Right renal cortex interstitium (tissue), 3 donors: Measurements from ENCODE around the gene IL1R1. TPM values are rescaled to one million over a fixed set of nuclear protein-coding genes. Genes with fewer than 3 reads are reported as not detected.

Experiments used
- DNase-seq, 3 donors: peaks; one replicate each; pipeline ENCODE4 v3.0.0-alpha.2; 2013; ENCODE audit warnings: low read depth in 3 of 3, low spot score in 2 of 3
- polyA plus RNA-seq, 3 donors: library from polyadenylated mRNA; unstranded; fragments of 120-200 nt; gene quantifications; one replicate each; pipeline ENCODE4 v1.2.1, GENCODE V29; 2013; ENCODE audit not compliant: insufficient read length in 3 of 3

The IL1R1 gene
- polyA plus RNA-seq, 3 donors = 29.6 to 37.2 (median 37.1) TPM

DNA sequence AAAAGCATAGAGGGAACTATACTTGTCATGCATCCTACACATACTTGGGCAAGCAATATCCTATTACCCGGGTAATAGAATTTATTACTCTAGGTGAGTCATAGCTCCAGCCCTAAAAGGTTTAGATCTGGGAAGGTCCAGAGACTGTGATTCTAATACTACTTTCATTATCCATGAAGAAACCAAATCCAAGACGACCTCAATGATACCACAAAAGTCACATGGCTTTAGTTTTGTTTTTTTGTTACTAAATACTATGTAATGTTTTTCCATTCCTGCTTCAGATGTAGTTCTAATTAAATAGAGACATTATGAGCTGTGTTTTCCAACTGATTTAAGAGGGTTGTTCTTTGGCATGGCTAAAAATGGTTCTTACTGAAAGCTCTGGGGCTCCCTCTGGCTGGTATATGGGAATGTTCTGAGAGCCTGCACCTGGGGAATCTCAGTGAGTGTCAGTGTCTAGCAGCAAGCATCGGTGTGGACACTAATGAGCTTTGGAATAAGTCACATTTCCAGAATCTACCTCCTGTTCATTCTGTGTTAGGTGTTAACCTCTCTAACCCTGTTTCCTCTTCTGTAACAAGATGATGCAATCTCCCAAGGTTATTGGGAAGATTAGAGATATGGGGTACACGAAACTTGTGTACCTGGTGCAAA lies 23.8 kb downstream of the IL1R1 start:
- DNase-seq = no peak

DNA sequence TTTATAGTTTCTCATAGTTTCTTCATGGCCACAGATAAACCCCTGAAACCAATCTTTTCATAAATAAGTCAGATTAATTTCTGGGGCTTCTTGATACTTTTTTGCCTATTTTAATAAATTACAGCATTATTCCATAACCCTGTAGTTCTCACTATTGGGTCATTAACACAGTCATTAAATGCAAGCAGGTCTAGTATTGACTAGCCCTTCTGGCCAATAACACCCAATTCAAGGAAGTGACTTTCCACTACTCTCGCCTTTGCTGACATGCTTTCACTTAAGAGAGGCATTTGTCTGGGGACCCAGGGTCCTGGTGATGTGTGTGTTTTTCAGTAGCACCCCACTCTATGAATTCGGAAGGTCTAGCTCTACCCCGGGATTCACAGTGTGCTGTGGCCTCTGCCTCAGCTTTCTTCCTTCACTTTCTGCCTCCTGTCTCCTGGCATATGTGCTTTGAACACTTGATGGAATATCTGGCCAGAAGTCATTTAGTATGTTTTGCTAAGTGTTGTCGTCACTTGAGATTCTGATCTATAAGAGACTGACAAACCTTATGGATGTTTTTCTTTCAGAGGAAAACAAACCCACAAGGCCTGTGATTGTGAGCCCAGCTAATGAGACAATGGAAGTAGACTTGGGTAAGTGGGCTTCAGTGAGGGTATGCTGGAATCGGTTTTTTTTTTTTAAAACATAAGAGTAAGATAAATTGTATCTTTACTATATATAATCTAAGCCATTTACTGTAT lies 25.7 kb downstream of the IL1R1 start:
- no peak for DNase-seq

- DNase-seq = no peak
Measured at GRCh38 chr2:102171946-102172345, 29.4 kb downstream of the IL1R1 start.

DNA sequence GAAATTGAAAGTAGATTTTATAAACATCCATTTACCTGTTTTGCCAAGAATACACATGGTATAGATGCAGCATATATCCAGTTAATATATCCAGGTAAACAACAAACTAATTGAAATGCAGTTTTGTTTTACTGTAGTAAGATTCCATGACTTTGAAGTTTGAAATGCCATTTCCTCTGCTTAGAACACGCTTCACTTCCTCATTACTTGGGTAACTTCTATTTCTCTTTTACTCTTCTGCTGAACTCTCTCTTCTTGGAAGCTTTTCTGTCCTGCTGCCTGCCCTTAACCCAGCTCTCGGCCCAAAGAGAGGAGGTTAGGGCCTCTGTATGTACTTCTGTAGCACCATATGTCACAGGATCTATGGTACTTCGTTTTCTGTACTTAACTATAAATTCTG lies 30.2 kb downstream of the IL1R1 start:
- DNase-seq = no peak

GRCh38 chr2:102176172-102176571 lies 33.6 kb downstream of the IL1R1 start:
- DNase-seq = no peak

DNA sequence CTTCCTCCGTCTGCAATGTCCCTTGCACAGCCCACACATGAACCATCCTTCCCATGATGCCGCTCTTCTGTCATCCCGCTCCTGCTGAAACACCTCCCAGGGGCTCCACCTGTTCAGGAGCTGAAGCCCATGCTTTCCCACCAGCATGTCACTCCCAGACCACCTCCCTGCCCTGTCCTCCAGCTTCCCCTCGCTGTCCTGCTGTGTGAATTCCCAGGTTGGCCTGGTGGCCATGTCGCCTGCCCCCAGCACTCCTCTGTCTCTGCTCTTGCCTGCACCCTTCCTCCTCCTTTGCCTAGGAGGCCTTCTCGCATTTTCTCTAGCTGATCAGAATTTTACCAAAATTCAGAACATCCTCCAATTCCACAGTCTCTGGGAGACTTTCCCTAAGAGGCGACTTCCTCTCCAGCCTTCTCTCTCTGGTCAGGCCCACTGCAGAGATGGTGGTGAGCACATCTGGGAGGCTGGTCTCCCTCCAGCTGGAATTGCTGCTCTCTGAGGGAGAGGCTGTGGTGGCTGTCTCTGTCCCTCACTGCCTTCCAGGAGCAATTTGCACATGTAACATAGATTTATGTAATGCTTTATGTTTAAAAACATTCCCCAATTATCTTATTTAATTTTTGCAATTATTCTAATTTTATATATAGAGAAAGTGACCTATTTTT lies 35.4 kb downstream of the IL1R1 start:
- DNase-seq = no peak

DNA sequence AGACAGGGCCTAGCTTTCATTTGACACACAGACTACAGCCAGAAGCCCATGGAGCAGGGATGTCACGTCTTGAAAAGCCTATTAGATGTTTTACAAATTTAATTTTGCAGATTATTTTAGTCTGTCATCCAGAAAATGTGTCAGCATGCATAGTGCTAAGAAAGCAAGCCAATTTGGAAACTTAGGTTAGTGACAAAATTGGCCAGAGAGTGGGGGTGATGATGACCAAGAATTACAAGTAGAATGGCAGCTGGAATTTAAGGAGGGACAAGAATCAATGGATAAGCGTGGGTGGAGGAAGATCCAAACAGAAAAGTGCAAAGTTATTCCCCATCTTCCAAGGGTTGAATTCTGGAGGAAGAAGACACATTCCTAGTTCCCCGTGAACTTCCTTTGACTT lies 36.5 kb downstream of the IL1R1 start:
- DNase-seq = no peak

DNA sequence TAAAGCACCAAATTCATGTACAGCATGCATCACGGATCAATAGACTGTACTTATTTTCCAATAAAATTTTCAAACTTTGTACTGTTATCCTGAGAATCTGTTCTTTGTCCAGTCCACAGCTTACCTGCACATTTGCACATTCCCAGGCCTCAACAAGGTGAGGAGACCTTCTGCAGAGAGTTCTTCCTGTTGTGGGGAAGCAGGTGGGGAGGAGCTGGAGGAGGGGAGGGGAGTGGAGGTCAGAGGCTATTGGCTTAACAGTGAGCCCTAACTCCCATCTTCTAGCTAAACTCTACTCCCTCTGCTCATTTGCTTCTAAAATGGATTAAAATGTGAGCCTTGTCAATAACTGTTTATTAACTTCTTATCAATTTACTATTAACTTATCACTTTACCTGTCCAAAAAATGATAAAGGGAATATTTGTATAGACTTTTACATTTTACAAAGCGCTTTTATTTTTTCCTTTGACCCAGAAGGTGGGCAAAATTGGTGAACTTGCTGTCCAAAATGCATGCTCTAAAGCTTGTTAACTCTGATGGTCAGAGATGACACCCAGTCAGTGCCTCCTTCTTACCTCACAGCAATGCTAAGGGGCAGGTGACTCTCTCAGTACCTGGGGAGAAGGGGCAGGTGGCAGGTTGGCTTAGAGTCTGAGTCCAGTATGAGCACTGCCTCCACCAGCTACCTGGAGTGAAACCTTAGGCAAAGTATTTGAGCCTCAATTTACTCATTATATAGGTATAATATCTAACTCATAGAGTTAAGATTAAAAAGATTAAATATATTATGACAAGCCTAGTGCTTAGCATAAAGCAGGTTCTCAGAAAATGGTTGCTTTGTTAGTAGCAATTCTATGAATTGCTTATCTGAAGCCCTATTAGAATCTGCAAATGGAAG lies 37.5 kb downstream of the IL1R1 start:
- DNase-seq = no peak

DNA sequence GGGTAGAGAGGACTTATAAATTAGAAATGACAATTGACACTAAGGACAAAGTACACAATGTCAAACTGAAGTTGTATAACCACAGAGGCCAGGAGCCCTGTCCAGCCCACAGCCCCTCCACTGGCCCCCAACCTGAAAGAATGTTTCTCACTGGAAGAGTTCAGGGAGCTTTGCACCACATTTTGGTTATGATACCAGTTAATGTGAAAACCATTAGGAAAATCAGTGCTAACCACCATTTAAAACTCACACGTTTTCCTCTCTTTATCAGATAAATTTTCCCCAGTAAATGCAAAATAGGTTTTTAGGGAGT lies 38.1 kb downstream of the IL1R1 start:
- DNase-seq = no peak

DNA sequence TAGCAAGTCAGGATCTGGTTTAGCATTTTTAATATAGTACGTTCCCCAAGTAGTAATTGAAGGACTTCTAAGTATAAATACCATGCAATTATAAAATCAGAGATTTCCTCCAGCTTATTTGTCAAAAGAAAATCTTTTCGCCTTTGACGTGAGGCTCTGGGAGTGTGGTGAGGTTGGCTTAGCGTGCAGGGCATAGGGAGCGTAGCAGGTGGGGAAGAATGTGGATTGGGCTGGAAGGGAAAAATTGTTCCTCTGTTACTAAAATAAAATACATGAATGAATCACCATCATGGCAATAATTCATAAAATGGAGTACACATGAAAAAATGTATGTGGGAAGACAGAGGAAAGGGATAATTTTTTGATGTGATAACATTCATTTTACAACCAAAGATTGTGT lies 38.8 kb downstream of the IL1R1 start:
- no peak for DNase-seq

- no peak for DNase-seq
Measured at GRCh38 chr2:102181919-102182635, 39.5 kb downstream of the IL1R1 start.

DNA sequence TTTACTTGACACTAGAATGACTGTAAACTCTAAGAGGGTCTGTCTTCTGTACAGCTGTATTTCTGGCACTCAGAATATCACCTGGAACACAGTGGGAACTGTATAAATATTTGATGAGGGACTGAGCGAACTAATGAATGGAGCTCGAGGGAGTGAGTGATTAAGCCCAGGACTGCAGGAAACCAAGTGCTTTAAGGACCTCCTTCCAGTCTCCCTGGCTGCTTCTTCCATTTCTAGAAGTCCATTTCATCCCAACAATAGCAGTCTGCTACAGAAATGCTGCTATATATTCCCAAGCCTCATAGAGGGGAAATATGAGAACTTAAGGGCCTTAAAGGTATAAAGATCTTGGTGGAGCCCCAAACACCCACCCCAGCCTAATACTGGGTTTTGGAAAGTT lies 41.5 kb downstream of the IL1R1 start:
- DNase-seq = no peak

GRCh38 chr2:102184568-102184967 lies 42.0 kb downstream of the IL1R1 start:
- no peak for DNase-seq

GRCh38 chr2:102185347-102185746 lies 42.8 kb downstream of the IL1R1 start:
- DNase-seq = no peak

- DNase-seq = no peak
Measured at GRCh38 chr2:102186791-102187495, 44.4 kb downstream of the IL1R1 start, which contains the start of gene IL1RL2. Gene IL1RL2, plus strand, starts transcription at chr2:102187023. Its CDS starts 845 bp downstream, at chr2:102187868.

DNA sequence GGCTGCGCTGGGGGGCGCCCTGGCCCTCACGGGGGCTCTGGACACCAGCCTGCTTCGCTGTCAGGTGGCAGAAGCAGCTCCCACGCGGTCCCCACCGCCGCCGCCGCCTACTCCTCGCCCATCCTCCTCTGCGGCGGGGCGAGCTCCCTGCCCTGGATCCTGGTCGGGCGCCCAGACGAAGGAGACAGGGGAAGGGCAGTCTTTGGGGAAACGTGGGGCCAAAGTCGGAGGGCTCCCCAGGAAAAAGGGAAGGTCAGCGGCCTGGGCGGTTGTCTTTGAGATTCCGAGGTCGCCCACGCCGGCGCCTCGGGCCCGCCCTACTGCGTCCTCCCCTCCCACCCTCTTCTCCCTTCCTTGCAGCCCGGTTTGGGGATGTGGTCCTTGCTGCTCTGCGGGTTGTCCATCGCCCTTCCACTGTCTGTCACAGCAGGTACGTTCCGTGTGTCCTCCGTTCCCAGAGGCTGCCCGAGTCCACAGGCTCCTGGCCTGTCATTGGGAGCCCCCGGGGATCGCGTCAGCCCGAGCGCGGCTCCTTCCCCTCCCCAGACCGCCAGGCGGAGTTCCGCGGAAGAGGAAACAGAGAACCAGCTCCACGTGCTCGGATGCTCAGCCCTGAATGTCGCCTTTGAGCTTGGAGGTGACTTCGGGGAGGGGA lies 45.1 kb downstream of the IL1R1 start:
- DNase-seq = no peak

GRCh38 chr2:102190430-102191107 lies 48.0 kb downstream of the IL1R1 start:
- DNase-seq = peak in 2 of 3 donors; percentile 43 to 44

DNA sequence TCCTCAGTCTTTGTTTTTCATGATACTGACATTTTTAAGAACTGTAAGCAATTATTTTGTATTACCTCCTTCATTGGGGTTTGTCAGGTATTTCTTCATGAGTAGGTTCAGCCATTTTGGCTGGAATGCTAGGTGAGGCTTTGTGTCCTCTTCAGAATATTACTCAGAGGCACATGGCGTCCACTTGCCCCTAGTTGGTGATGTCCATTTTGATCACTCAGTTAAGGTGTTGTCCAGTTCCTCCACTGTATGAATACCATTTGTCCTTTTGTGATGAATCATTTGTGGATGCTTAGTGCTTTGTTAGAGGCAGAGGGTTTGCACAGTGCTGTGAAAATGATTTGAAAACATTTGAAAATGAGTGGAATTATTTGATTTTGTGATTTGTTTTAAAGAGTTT lies 49.0 kb downstream of the IL1R1 start:
- DNase-seq = no peak

DNA sequence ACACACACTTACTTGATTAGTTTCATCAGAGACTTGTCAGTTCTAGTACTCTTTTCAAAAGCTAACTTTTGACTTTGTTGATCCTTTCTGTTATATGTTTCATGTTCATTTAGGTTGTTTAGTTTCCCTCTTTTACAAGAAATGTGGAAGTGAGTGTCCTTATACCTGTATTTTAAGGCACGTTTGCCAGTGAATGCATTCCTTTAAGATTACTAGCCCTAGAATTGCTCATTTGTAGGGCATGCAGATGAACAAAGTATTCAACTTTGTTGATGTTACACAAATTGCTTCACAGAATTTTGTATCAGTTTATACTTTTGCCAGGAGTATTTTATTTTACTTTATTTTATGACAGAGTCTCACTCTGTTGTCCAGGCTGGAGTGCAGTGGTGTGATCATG lies 50.5 kb downstream of the IL1R1 start:
- no peak for DNase-seq
